ENCODE data around the gene OR52B2. TPM values are rescaled to one million over a fixed set of nuclear protein-coding genes. Genes with fewer than 3 reads are reported as not detected.

The OR52B2 gene
- not detected for total RNA-seq

GRCh38 chr11:6170226-6170625, at the start of gene OR52B2:
OR52B2 (minus strand) TSS chr11:6170326; CDS start chr11:6170326, 0 bp downstream.

GRCh38 chr11:6205366-6205765, 35.2 kb upstream of the OR52B2 start, which contains the start of gene C11orf42:
C11orf42 (plus strand) TSS chr11:6205557; CDS start chr11:6205616, 59 bp downstream.

GRCh38 chr11:6199174-6199810, 29.2 kb upstream of the OR52B2 start, which contains the start of gene OR52W1:
OR52W1 (plus strand) TSS chr11:6199224; CDS start chr11:6199224, 0 bp downstream.

Other genes with a start within 250 kb of the OR52B2 start
- gene OR56A3, start 228.1 kb downstream of the OR52B2 start, total RNA-seq = not detected
- gene OR56A5, start 201.8 kb downstream of the OR52B2 start, total RNA-seq = not detected
- not detected for gene OR52L1, start 183.3 kb downstream of the OR52B2 start, total RNA-seq
- gene OR56A4, start 163.4 kb downstream of the OR52B2 start, total RNA-seq = not detected
- 0.12 TPM for gene OR56A1, start 139.6 kb downstream of the OR52B2 start, total RNA-seq
- gene OR56B4, start 62.6 kb downstream of the OR52B2 start, total RNA-seq = not detected
- gene OR52W1, start 28.9 kb upstream of the OR52B2 start, total RNA-seq = not detected
- not detected for gene C11orf42, start 35.2 kb upstream of the OR52B2 start, total RNA-seq
- gene FHIP1B, start 64.3 kb upstream of the OR52B2 start, total RNA-seq = 57.0 TPM
- gene CNGA4, start 68.8 kb upstream of the OR52B2 start, total RNA-seq = 0.23 TPM
- 0.41 TPM for gene CCKBR, start 89.5 kb upstream of the OR52B2 start, total RNA-seq
- gene CAVIN3, start 150.2 kb upstream of the OR52B2 start, total RNA-seq = 25.0 TPM
- 27.4 TPM for gene SMPD1, start 220.1 kb upstream of the OR52B2 start, total RNA-seq
- gene APBB1, start 248.8 kb upstream of the OR52B2 start, total RNA-seq = 61.8 TPM